ENCODE data around the gene PBX1.

The PBX1 gene

GRCh38 chr1:164704954-164705353, 146.0 kb downstream of the PBX1 start:
- DNase-seq: no peak

- DNase-seq: no peak
These were observed 147.6 kb downstream of the PBX1 start for GRCh38 chr1:164706606-164706987.

DNA sequence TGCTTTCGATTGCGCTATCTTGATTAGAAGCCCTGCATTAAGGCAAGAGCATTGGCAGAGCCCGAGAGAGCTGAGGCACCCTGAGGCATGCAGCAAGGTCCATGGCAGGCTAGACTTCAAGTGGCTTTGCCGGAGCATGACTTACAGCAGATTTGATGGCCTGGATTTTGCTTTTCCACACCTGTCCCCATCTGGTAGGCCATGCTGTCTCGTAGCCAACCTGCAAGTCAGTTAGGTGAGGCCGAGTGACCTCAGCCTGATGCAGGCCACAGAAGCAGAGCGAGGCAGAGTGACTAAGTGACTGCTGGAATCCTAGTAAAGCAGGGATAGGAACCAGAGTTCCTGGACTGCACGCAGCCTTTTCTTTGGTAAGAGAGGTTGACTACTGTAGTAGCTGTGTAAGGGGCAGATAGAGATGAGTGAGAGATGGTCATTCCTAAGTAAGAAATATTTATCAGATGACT, 148.9 kb downstream of the PBX1 start:
- DNase-seq: no peak

GRCh38 chr1:164708596-164708995, 149.6 kb downstream of the PBX1 start:
- no peak for DNase-seq

GRCh38 chr1:164709126-164709525, 150.1 kb downstream of the PBX1 start:
- no peak for DNase-seq

DNA sequence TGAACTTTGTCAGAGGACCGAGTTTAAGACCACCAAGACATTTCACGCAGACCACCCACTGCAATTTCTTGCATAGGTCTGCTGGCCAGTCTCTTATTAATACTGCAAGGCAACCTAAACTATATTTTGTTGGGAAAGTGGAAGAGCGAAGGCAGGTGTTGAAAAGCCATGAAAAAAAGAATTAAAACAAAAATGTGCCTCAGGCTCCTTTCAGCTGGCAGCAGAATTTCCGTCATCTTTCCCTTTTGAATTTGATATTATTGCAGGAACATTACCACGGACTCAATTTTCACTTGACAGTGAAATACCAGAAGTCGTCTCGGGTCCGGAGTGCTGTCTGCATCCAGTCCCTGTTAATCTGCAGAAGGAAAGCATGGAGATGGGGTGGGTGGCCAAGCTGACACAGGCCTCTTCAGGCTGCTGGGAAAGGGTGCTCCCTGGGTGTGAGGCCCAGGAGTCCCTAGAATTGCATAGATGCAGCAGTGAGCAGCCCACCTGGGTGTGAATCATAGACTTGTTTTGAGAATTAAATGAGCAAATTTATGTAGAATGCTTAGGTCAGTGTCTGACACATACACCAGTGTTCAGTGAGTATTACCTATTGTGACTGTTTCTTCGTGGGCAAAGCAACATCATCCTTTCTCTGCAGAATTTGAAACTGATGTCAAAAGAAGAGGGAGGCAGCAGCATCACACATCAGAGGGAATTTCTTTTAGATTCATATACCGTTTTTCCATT, 150.7 kb downstream of the PBX1 start:
- no peak for DNase-seq

GRCh38 chr1:164712131-164713036, 153.4 kb downstream of the PBX1 start:
- no peak for DNase-seq

DNA sequence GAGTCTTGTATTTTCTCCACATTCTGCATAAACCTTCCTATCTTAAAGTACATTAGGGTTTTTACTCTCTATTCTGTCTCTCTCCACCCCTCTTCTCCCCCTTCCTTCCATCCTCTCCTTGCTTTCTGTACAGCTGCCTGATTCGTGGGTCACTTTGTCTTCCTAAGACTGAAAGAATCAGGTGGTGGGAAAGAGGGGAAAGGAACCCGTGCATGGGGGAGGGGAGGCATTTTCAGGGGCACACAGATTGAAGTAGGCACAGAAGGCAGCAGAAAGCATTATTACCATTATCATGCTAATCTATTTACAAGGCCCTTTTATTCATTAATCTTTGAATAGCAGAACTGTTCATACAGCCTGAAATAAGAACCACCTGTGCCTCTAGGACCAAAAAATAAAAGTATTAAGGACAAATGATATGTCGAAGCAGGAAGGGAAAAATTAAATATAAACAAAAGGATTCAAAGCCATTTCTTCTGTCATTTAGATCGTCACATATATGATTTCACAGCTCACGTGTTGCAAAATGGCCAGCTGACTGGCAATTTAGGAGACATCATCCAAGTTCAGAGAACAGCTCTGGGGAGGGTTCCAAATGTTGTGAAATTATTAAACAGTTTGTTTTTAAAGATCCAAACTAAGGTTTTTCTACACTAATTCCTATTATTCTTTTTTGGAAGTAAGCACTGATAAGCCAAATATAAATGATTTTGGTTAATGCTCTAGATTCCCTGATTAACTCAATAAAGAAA, 154.6 kb downstream of the PBX1 start:
- DNase-seq: no peak

DNA sequence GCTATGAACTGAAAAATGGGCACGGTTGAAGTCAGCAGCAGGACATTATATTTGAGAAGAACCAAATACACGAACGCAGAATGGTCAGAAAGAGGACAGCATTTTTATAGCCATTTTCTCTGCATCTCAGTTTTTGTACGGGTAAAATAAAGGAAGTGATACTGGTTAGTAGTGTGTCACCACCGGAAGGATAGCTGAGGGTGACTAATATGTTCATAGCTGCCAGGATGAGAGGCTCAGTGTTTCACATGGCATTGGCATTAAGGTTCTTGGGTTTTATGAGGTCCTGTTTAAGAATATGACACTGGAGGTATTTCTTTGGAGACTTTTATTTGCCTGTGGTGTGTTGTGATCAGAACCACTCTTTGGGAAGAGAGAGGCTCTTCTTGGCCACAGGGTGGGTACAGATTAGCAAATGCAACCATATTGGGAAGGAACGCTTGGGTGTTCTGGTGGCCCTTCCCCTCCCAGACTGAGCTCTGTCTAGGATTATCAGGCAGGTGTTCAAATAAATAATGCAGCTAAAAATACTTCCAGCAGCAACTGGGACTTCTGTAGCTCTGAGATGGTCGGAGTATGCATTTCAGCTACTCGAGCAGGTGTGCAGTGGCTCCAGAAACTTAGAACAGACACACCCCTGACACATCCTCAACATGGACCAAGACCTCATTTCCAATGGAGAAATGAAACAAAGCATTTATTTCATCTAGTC, 158.2 kb downstream of the PBX1 start:
- DNase-seq: no peak

GRCh38 chr1:164718821-164719220, 159.8 kb downstream of the PBX1 start:
- no peak for DNase-seq

GRCh38 chr1:164719676-164720439, 160.9 kb downstream of the PBX1 start:
- no peak for DNase-seq

- no peak for DNase-seq
These were observed 161.7 kb downstream of the PBX1 start for GRCh38 chr1:164720440-164721227.

DNA sequence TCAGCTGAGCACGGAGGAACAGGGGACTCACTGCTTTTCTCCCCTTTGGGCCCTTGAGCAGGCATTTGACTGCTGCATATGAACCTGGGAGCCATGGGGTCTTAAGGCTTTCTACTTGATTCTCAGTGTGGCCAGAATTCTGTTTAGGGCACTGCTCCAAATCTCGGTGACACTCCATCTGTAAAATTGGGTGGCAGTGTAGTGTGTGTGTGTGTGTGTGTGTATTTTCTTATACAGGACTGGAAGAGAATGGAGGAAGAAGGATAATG, 162.2 kb downstream of the PBX1 start:
- no peak for DNase-seq

GRCh38 chr1:164723296-164723798, 164.4 kb downstream of the PBX1 start:
- DNase-seq: no peak

DNA sequence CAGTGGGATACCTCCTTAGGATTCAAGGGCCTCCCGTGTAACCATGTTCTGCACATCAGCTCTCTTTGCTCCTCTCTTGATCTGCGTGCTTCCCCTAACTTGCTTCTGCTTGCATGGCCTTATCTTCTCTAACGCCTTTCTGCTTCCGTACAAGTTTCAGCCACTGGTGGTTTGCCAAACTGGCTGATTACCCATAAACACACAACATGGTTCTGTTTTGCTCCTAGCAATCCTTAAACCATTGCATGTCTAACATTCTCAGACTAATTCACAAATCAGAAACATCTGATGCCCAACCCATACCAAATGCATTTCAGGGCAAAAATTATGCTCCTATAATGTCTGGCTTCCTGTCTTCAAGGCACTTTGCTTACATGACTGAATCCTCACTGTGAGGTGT, 166.4 kb downstream of the PBX1 start:
- no peak for DNase-seq

- no peak for DNase-seq
These were observed 167.3 kb downstream of the PBX1 start for GRCh38 chr1:164726235-164726634.

DNA sequence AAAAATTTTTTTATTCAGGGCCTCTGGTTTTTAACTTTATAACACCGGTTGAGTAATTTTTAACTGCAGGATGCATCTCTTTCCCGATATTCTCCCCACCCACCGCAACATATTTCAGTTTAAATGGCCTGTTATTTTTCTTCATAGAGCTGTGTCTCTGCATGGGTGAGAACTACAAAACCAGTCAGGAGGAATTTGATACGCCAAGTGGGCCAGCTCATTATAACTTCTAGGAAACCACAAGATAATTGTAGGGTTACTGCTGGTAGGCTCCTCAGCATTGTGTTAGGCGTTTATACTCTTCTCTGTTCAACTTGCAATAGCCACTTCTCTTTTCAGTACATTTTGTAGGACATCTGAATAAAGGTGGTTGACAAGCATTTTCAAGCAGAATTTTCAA, 169.7 kb downstream of the PBX1 start:
- DNase-seq: no peak

GRCh38 chr1:164731161-164731876, 172.3 kb downstream of the PBX1 start:
- DNase-seq: no peak

DNA sequence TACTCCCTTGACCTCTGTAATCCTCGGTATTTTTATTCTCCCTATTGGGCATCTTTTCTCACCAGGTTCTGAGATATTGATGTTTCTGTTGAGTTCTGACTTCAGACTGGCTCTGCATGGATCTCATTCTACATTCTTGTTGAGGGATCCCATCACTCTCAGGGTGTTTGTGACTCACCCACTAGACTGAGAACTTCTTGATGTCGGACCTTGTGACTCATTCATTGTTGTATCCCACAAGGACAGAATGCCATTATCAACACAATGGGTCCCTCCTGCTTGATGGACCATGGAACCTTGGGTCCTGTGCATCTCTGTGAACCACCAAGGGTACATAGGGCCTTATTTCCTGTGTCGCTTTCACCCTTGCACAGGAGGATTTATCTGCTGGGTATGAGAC, 174.1 kb downstream of the PBX1 start:
- DNase-seq: no peak

GRCh38 chr1:164733734-164734133, 174.8 kb downstream of the PBX1 start:
- no peak for DNase-seq

Measured in central memory CD4-positive, alpha-beta T cell (primary cell).